Neuron (in vitro differentiated cells): ENCODE data around the gene WASF3.

Source experiments
- H2AFZ ChIP-seq: one replicate; pipeline ENCODE4 v1.6.1; 2013; ENCODE audit warnings: low read depth, mild to moderate bottlenecking, inconsistent platforms, low read length, moderate library complexity
- H3K27me3 ChIP-seq: one replicate; pipeline ENCODE4 v1.6.1; 2013; ENCODE audit warnings: low read length; ENCODE audit not compliant: insufficient read depth
- H3K36me3 ChIP-seq: one replicate; pipeline ENCODE4 v1.6.1; 2013; ENCODE audit warnings: low read length; ENCODE audit not compliant: insufficient read depth
- H3K4me1 ChIP-seq: one replicate; pipeline ENCODE4 v1.6.1; 2013; ENCODE audit warnings: low read length; ENCODE audit not compliant: insufficient read depth
- H3K4me3 ChIP-seq: 2 replicates; pipeline ENCODE4 v1.5.1; 2013; ENCODE audit warnings: mild to moderate bottlenecking, low read length, moderate library complexity
- H3K9me3 ChIP-seq: one replicate; pipeline ENCODE4 v1.6.1; 2013; ENCODE audit warnings: low read length

WASF3 gene

GRCh38 chr13:26664286-26664685 lies 106.8 kb downstream of the WASF3 start:
- Histone ChIP-seq H2AFZ (no peak overlapping the region), H3K4me1 (no peaks in the 10 kb centered on the region), H3K9me3 (no peaks in the 10 kb centered on the region), H3K36me3 (peaks cover 3% of the 10 kb centered on the region), H3K4me3 (no peak overlapping the region), H3K27me3 (no peaks in the 10 kb centered on the region)

GRCh38 chr13:26664876-26665275 lies 107.4 kb downstream of the WASF3 start:
- no peaks in the 10 kb centered on the region for H3K9me3 ChIP-seq
- H2AFZ ChIP-seq = no peak overlapping the region
- H3K27me3 ChIP-seq = no peaks in the 10 kb centered on the region
- H3K36me3 ChIP-seq = peaks cover 3% of the 10 kb centered on the region
- H3K4me3 ChIP-seq = no peak overlapping the region
- no peaks in the 10 kb centered on the region for H3K4me1 ChIP-seq

- Histone ChIP-seq H3K36me3 (peaks cover 9% of the 10 kb centered on the region), H2AFZ (no peak overlapping the region)
These were observed 111.1 kb downstream of the WASF3 start for GRCh38 chr13:26668357-26669146.

GRCh38 chr13:26673890-26674289 lies 116.4 kb downstream of the WASF3 start:
- Histone ChIP-seq H3K4me1 (no peaks in the 10 kb centered on the region), H3K27me3 (no peaks in the 10 kb centered on the region), H2AFZ (no peak overlapping the region), H3K4me3 (no peak overlapping the region), H3K36me3 (peaks cover 21% of the 10 kb centered on the region), H3K9me3 (no peaks in the 10 kb centered on the region)

More at GRCh38 chr13:26668357-26669146, 111.1 kb downstream of the WASF3 start:
- no peaks in the 10 kb centered on the region for H3K27me3 ChIP-seq
- no peaks in the 10 kb centered on the region for H3K4me1 ChIP-seq
- no peak overlapping the region for H3K4me3 ChIP-seq
- no peaks in the 10 kb centered on the region for H3K9me3 ChIP-seq

GRCh38 chr13:26677156-26677555 lies 119.7 kb downstream of the WASF3 start:
- no peak overlapping the region for H2AFZ ChIP-seq
- H3K4me3 ChIP-seq = no peak overlapping the region
- H3K27me3 ChIP-seq = no peaks in the 10 kb centered on the region
- H3K4me1 ChIP-seq = no peaks in the 10 kb centered on the region
- peaks cover 36% of the 10 kb centered on the region for H3K36me3 ChIP-seq
- no peaks in the 10 kb centered on the region for H3K9me3 ChIP-seq

- H3K27me3 ChIP-seq = no peaks in the 10 kb centered on the region
- no peaks in the 10 kb centered on the region for H3K4me1 ChIP-seq
- no peaks in the 10 kb centered on the region for H3K9me3 ChIP-seq
- H2AFZ ChIP-seq = no peak overlapping the region
- H3K36me3 ChIP-seq = peaks cover 42% of the 10 kb centered on the region
- no peak overlapping the region for H3K4me3 ChIP-seq
These were observed 120.8 kb downstream of the WASF3 start for GRCh38 chr13:26678330-26678729.

- Histone ChIP-seq H2AFZ (no peak overlapping the region), H3K27me3 (no peaks in the 10 kb centered on the region), H3K36me3 (peaks cover 44% of the 10 kb centered on the region), H3K9me3 (no peaks in the 10 kb centered on the region), H3K4me3 (no peak overlapping the region), H3K4me1 (no peaks in the 10 kb centered on the region)
These were observed 121.3 kb downstream of the WASF3 start for GRCh38 chr13:26678796-26679195.

- Histone ChIP-seq H3K27me3 (no peaks in the 10 kb centered on the region), H3K9me3 (no peaks in the 10 kb centered on the region), H3K36me3 (peaks cover 51% of the 10 kb centered on the region), H3K4me3 (no peak overlapping the region), H2AFZ (no peak overlapping the region), H3K4me1 (no peaks in the 10 kb centered on the region)
These were observed 122.1 kb downstream of the WASF3 start for GRCh38 chr13:26679411-26680122.

GRCh38 chr13:26680123-26680450 lies 122.6 kb downstream of the WASF3 start:
- Histone ChIP-seq H3K4me1 (no peaks in the 10 kb centered on the region), H2AFZ (no peak overlapping the region), H3K9me3 (no peaks in the 10 kb centered on the region), H3K4me3 (no peak overlapping the region), H3K27me3 (no peaks in the 10 kb centered on the region), H3K36me3 (peaks cover 51% of the 10 kb centered on the region)

GRCh38 chr13:26680572-26680971 lies 123.1 kb downstream of the WASF3 start:
- Histone ChIP-seq H2AFZ (no peak overlapping the region), H3K9me3 (no peaks in the 10 kb centered on the region), H3K4me1 (no peaks in the 10 kb centered on the region), H3K27me3 (no peaks in the 10 kb centered on the region), H3K36me3 (peaks cover 52% of the 10 kb centered on the region), H3K4me3 (no peak overlapping the region)

GRCh38 chr13:26681036-26681435 lies 123.6 kb downstream of the WASF3 start:
- Histone ChIP-seq H3K36me3 (peaks cover 54% of the 10 kb centered on the region), H2AFZ (no peak overlapping the region), H3K4me3 (no peak overlapping the region), H3K4me1 (no peaks in the 10 kb centered on the region), H3K27me3 (no peaks in the 10 kb centered on the region), H3K9me3 (no peaks in the 10 kb centered on the region)

GRCh38 chr13:26682606-26683005 lies 125.1 kb downstream of the WASF3 start:
- H3K27me3 ChIP-seq = no peaks in the 10 kb centered on the region
- no peak overlapping the region for H3K4me3 ChIP-seq
- peaks cover 68% of the 10 kb centered on the region for H3K36me3 ChIP-seq
- H2AFZ ChIP-seq = no peak overlapping the region
- no peaks in the 10 kb centered on the region for H3K4me1 ChIP-seq
- H3K9me3 ChIP-seq = no peaks in the 10 kb centered on the region

- no peaks in the 10 kb centered on the region for H3K4me1 ChIP-seq
- H3K4me3 ChIP-seq = no peak overlapping the region
- no peaks in the 10 kb centered on the region for H3K27me3 ChIP-seq
- H2AFZ ChIP-seq = no peak overlapping the region
- peaks cover 8% of the 10 kb centered on the region for H3K9me3 ChIP-seq
- peaks cover 80% of the 10 kb centered on the region for H3K36me3 ChIP-seq
These were observed 128.1 kb downstream of the WASF3 start for GRCh38 chr13:26685606-26686005.
